Astrocyte (in vitro differentiated cells and primary cell): ENCODE measurements around the gene CYSTM1.
"Not testable (repeated sequence)": the region's sequence is repeated elsewhere in the genome, so short reads cannot be mapped to it uniquely, and the experiment has no call there.

Experiments
- EZH2 ChIP-seq: IDR thresholded peaks from 2 replicates; pipeline ENCODE4 v1.6.1; 2012; ENCODE audit warnings: mild to moderate bottlenecking, low read length, inconsistent platforms; ENCODE audit not compliant: insufficient read depth
- TF ChIP-seq, protein P1 (sequence below): IDR thresholded peaks from 2 replicates; pipeline ENCODE4 v1.5.1; 2011; ENCODE audit warnings: low read depth, mild to moderate bottlenecking, inconsistent platforms, low read length, moderate library complexity; ENCODE audit not compliant: insufficient read depth

DNA sequence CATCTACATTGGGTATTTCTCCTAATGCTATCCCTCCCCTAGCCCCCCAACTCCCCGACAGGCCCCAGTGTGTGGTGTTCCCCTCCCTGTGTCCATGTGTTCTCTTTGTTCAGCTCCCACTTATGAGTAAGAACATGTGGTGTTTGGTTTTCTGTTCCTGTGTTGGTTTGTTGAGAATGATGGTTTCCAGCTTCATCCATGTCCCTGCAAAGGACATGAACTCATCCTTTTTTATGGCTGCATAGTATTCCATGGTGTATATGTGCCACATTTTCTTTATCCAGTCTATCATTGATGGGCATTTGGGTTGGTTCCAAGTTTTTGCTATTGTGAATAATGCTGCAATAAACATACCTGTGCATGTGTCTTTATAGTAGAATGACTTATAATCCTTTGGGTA is 23.9 kb downstream of the CYSTM1 start:
- TF ChIP-seq, protein P1, sequence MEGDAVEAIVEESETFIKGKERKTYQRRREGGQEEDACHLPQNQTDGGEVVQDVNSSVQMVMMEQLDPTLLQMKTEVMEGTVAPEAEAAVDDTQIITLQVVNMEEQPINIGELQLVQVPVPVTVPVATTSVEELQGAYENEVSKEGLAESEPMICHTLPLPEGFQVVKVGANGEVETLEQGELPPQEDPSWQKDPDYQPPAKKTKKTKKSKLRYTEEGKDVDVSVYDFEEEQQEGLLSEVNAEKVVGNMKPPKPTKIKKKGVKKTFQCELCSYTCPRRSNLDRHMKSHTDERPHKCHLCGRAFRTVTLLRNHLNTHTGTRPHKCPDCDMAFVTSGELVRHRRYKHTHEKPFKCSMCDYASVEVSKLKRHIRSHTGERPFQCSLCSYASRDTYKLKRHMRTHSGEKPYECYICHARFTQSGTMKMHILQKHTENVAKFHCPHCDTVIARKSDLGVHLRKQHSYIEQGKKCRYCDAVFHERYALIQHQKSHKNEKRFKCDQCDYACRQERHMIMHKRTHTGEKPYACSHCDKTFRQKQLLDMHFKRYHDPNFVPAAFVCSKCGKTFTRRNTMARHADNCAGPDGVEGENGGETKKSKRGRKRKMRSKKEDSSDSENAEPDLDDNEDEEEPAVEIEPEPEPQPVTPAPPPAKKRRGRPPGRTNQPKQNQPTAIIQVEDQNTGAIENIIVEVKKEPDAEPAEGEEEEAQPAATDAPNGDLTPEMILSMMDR: not testable (repeated sequence)
- TF ChIP-seq EZH2: not testable (repeated sequence)
